H1 (cell line): Measurements from ENCODE around the gene RAPGEF1.

Experiments used
- BACH1 ChIP-seq: IDR thresholded peaks from 2 replicates; pipeline ENCODE4 v1.6.1; 2012; ENCODE audit warnings: low read length, improper control_type of control experiment
- EP300 ChIP-seq, 2 experiments: IDR thresholded peaks; 1 replicate in 1 of 2; 2 replicates in 1 of 2; pipeline ENCODE4 v1.6.1; 2011 to 2012; ENCODE audit warnings: low read depth in 2 of 2, low read length in 2 of 2, mild to moderate bottlenecking in 2 of 2, borderline replicate concordance in 1 of 2, inconsistent platforms in 1 of 2, moderate library complexity in 1 of 2
- EZH2 ChIP-seq: fragments of 200-600 bp; sonication (generic); IDR thresholded peaks from 2 replicates; pipeline ENCODE4 v1.7.1; 2012; ENCODE audit warnings: low read depth, mild to moderate bottlenecking, moderate library complexity, low read length, inconsistent platforms; ENCODE audit not compliant: severe bottlenecking
- GABPA ChIP-seq: IDR thresholded peaks from 2 replicates; pipeline ENCODE4 v1.6.1; 2011; ENCODE audit warnings: mild to moderate bottlenecking, low read length, moderate library complexity, borderline replicate concordance; ENCODE audit not compliant: insufficient read depth
- HDAC2 ChIP-seq, 2 experiments: fragments of 300-600 bp in 1 of 2; sonication (generic) in 1 of 2; IDR thresholded peaks; 2 replicates each; pipeline ENCODE4 v1.6.1; 2011 to 2012; ENCODE audit warnings: low read depth in 2 of 2, low read length in 2 of 2, mild to moderate bottlenecking in 2 of 2, moderate library complexity in 2 of 2, borderline replicate concordance in 1 of 2, inconsistent platforms in 1 of 2
- KDM1A ChIP-seq: fragments of 200-600, 300-600 bp; sonication (generic); IDR thresholded peaks from 2 replicates; pipeline ENCODE4 v1.7.1; 2016; ENCODE audit warnings: mild to moderate bottlenecking, low read length, borderline replicate concordance
- POLR2A ChIP-seq, 2 experiments: IDR thresholded peaks; 1 replicate in 1 of 2; 2 replicates in 1 of 2; pipeline ENCODE4 v1.6.1; 2011; ENCODE audit warnings: low read depth in 2 of 2, low read length in 2 of 2, mild to moderate bottlenecking in 2 of 2; ENCODE audit errors: control extremely low read depth in 1 of 2
- POLR2AphosphoS5 ChIP-seq: IDR thresholded peaks from 2 replicates; pipeline ENCODE4 v1.6.1; 2011; ENCODE audit warnings: low read depth, low read length
- RXRA ChIP-seq: IDR thresholded peaks from 2 replicates; pipeline ENCODE4 v1.6.1; 2011; ENCODE audit warnings: low read depth, mild to moderate bottlenecking, low read length, moderate library complexity; ENCODE audit not compliant: insufficient read depth
- SIX5 ChIP-seq: IDR thresholded peaks from 2 replicates; pipeline ENCODE4 v1.6.1; 2011; ENCODE audit warnings: mild to moderate bottlenecking, low read depth, low read length
- TF ChIP-seq, protein P1 (sequence below), 3 experiments: IDR thresholded peaks; 1 replicate in 2 of 3; 2 replicates in 1 of 3; pipeline versions ENCODE4 v1.5.1 to v1.6.1; 2011; ENCODE audit warnings: low read length in 3 of 3, mild to moderate bottlenecking in 3 of 3, inconsistent platforms in 2 of 3, low read depth in 1 of 3, moderate library complexity in 1 of 3; ENCODE audit not compliant: insufficient read depth in 1 of 3; ENCODE audit errors: control extremely low read depth in 1 of 3
- TF ChIP-seq, protein P2 (sequence below): IDR thresholded peaks from 2 replicates; pipeline ENCODE4 v1.6.1; 2011; ENCODE audit warnings: low read length, improper control_type of control experiment

DNA sequence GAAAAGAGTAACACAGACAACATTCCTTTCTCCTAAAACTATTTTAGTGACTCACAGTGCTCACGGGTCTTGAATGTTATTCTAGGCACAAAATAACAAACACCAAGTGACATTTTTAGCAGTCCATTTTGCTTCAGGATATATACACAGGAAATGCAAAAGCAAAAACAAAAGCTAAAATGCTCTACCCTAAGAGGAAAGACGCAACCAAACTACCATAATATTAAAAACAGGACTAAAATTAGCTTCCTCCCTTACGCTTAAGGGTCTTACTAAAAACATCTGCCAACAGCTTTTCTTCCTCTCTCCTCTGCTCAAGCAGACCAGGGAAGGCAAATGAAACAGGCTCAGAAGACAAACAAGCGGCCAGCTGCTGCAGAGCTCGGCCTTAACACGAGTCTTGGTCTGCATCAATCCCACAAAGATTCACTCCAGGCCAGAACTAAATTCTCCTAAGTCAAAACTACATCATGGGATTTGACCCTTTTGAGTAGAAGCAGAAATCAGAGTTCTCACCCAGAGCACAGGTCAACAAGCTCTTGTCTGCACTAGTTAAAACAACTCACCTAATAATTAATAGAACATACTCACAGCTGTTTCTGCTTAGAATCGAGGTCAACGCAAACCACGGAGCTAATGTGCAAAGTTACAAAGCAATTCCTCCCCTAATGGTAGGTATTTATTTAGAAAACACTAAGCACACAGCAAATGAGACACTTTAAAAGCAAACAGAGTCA, 62.3 kb downstream of the RAPGEF1 start:
- TF ChIP-seq, protein P1, sequence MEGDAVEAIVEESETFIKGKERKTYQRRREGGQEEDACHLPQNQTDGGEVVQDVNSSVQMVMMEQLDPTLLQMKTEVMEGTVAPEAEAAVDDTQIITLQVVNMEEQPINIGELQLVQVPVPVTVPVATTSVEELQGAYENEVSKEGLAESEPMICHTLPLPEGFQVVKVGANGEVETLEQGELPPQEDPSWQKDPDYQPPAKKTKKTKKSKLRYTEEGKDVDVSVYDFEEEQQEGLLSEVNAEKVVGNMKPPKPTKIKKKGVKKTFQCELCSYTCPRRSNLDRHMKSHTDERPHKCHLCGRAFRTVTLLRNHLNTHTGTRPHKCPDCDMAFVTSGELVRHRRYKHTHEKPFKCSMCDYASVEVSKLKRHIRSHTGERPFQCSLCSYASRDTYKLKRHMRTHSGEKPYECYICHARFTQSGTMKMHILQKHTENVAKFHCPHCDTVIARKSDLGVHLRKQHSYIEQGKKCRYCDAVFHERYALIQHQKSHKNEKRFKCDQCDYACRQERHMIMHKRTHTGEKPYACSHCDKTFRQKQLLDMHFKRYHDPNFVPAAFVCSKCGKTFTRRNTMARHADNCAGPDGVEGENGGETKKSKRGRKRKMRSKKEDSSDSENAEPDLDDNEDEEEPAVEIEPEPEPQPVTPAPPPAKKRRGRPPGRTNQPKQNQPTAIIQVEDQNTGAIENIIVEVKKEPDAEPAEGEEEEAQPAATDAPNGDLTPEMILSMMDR (IDR thresholded peaks at IDR 0.05; ENCODE audit: control extremely low read depth in 1 of 3, insufficient read depth in 1 of 3, low read depth in 1 of 3, low read length in 3 of 3) = no peak
- no peak for TF ChIP-seq KDM1A
- TF ChIP-seq POLR2A (IDR thresholded peaks at IDR 0.05; ENCODE audit: control extremely low read depth in 1 of 2, low read depth in 2 of 2, low read length in 2 of 2) = no peak
- no peak for TF ChIP-seq POLR2AphosphoS5
- TF ChIP-seq HDAC2 (IDR thresholded peaks at IDR 0.05; ENCODE audit: borderline replicate concordance in 1 of 2, low read depth in 2 of 2, low read length in 2 of 2) = no peak
- no peak for TF ChIP-seq GABPA
- no peak for TF ChIP-seq EP300 (IDR thresholded peaks at IDR 0.05; ENCODE audit: borderline replicate concordance in 1 of 2, low read depth in 2 of 2, low read length in 2 of 2)
- TF ChIP-seq, protein P2, sequence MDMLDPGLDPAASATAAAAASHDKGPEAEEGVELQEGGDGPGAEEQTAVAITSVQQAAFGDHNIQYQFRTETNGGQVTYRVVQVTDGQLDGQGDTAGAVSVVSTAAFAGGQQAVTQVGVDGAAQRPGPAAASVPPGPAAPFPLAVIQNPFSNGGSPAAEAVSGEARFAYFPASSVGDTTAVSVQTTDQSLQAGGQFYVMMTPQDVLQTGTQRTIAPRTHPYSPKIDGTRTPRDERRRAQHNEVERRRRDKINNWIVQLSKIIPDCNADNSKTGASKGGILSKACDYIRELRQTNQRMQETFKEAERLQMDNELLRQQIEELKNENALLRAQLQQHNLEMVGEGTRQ = no peak
- no peak for TF ChIP-seq SIX5
- no peak for TF ChIP-seq EZH2
- no peak for TF ChIP-seq RXRA
- TF ChIP-seq BACH1 = no peak
